HCT116 (cell line): Measurements from ENCODE around the gene SBNO2. TPM values are rescaled to one million over a fixed set of nuclear protein-coding genes. Genes with fewer than 3 reads are reported as not detected.

Source experiments
- ATAC-seq: fragments of 200-7000 bp; cut with Tn5 transposase; 2 replicates; pipeline ENCODE4 v1.9.1; 2020; ENCODE audit warnings: mild to moderate bottlenecking, moderate library complexity
- BruUV-seq: library from RNA; stranded (reverse); fragments of 400-500 nt; replicated peaks from 2 replicates; lab custom pipeline; 2021; lab: Mats Ljungman, UMichigan
- CTCF ChIA-PET: fragments of 300-600 bp; sonication (Branson Sonifier 250); formaldehyde crosslinking; loops from one replicate; lab custom pipeline; 2021; ENCODE audit warnings: antibody characterized with exemption; lab: Charles Lee
- POLR2A ChIA-PET: fragments of 300-600, 350-600 bp; sonication (Branson Sonifier 250); formaldehyde crosslinking; loops from one replicate; lab custom pipeline; 2021; ENCODE audit warnings: antibody characterized with exemption; lab: Charles Lee
- RAD21 ChIA-PET, 2 experiments: fragments of 300-600 bp; sonication (Branson Sonifier 250); formaldehyde crosslinking; loops; one replicate each; lab custom pipeline; 2023; ENCODE audit warnings: low total read pairs in 2 of 2; ENCODE audit not compliant: uncharacterized antibody in 2 of 2, unreplicated experiment in 2 of 2, low non-redundant PET in 1 of 2; lab: Charles Lee
- DNase-seq: peaks from one replicate; pipeline ENCODE4 v3.0.0-alpha.2; 2010; ENCODE audit warnings: low read depth, low spot score
- H2AFZ ChIP-seq: fragments of 200-600 bp; shearing (Covaris generic), sonication (generic); 2 replicates; pipeline ENCODE4 v1.6.1; 2017; ENCODE audit warnings: low read depth, mixed run types, mixed read lengths, antibody characterized with exemption, low read length; ENCODE audit not compliant: poor library complexity, severe bottlenecking
- H3K27ac ChIP-seq: 2 replicates; pipeline ENCODE4 v1.5.1; 2012; ENCODE audit warnings: low read depth, low read length
- H3K27me3 ChIP-seq: fragments of 200-600 bp; sonication (generic); 2 replicates; pipeline ENCODE4 v1.6.1; 2016; ENCODE audit warnings: mixed run types, low read length, mixed read lengths; ENCODE audit not compliant: insufficient read depth
- H3K36me3 ChIP-seq, 2 experiments: fragments of 200-500 bp in 1 of 2; fragments of 200-600 bp in 1 of 2; sonication (Bioruptor generic) in 1 of 2; sonication (generic) in 1 of 2; 2 replicates each; pipeline versions ENCODE4 v1.5.1 to v1.6.1; 2014 to 2016; ENCODE audit warnings: low read length in 2 of 2, inconsistent platforms in 1 of 2, mixed read lengths in 1 of 2, mixed run types in 1 of 2; ENCODE audit not compliant: insufficient read depth in 2 of 2, control insufficient read depth in 1 of 2
- H3K4me1 ChIP-seq, 2 experiments: fragments of 200-600 bp in 1 of 2; sonication (generic) in 1 of 2; 2 replicates each; pipeline versions ENCODE4 v1.5.1 to v1.6.1; 2012 to 2017; ENCODE audit warnings: low read length in 2 of 2, inconsistent platforms in 1 of 2, mild to moderate bottlenecking in 1 of 2, mixed read lengths in 1 of 2, mixed run types in 1 of 2, moderate library complexity in 1 of 2; ENCODE audit not compliant: insufficient read depth in 2 of 2, control insufficient read depth in 1 of 2
- H3K4me2 ChIP-seq: fragments of 200-600 bp; sonication (generic); 2 replicates; pipeline ENCODE4 v1.6.1; 2017; ENCODE audit warnings: mixed run types, low read length, mixed read lengths
- H3K4me3 ChIP-seq, 2 experiments: fragments of 200-600 bp in 1 of 2; sonication (generic) in 1 of 2; replicated peaks in 1 of 2; 2 replicates each; pipeline ENCODE4 v1.5.1; 2011 to 2016; ENCODE audit warnings: low read length in 2 of 2, control low read depth in 1 of 2, low read depth in 1 of 2, mild to moderate bottlenecking in 1 of 2, mixed read lengths in 1 of 2, mixed run types in 1 of 2
- H3K79me2 ChIP-seq: fragments of 200-600 bp; sonication (generic); 2 replicates; pipeline ENCODE4 v1.6.1; 2017; ENCODE audit warnings: mild to moderate bottlenecking, mixed run types, low read length, moderate library complexity, mixed read lengths; ENCODE audit not compliant: insufficient read depth
- H3K9ac ChIP-seq: fragments of 200-600 bp; sonication (generic); 2 replicates; pipeline ENCODE4 v1.6.1; 2016; ENCODE audit warnings: low read length, mixed read lengths
- H3K9me2 ChIP-seq: fragments of 200-600 bp; sonication (generic), shearing (Covaris generic); 2 replicates; pipeline ENCODE4 v1.6.1; 2017; ENCODE audit warnings: mixed run types, mild to moderate bottlenecking, moderate library complexity; ENCODE audit not compliant: insufficient read depth
- H3K9me3 ChIP-seq, 2 experiments: fragments of 200-500 bp in 1 of 2; fragments of 200-600 bp in 1 of 2; sonication (Bioruptor generic) in 1 of 2; sonication (generic) in 1 of 2; 2 replicates each; pipeline ENCODE4 v1.6.1; 2014 to 2017; ENCODE audit warnings: low read length in 2 of 2, mixed read lengths in 2 of 2, inconsistent platforms in 1 of 2, low read depth in 1 of 2, mild to moderate bottlenecking in 1 of 2, mixed run types in 1 of 2, moderate library complexity in 1 of 2; ENCODE audit not compliant: control insufficient read depth in 1 of 2, insufficient read depth in 1 of 2
- H4K20me1 ChIP-seq: fragments of 200-600 bp; sonication (generic), shearing (Covaris generic); 2 replicates; pipeline ENCODE4 v1.6.1; 2017; ENCODE audit warnings: mixed run types, mild to moderate bottlenecking, moderate library complexity; ENCODE audit not compliant: insufficient read depth
- EGR1 ChIP-seq: IDR thresholded peaks from 2 replicates; pipeline ENCODE4 v1.6.1; 2012; ENCODE audit warnings: low read depth
- ELF1 ChIP-seq: IDR thresholded peaks from 2 replicates; pipeline ENCODE4 v1.6.1; 2012; ENCODE audit warnings: low read depth, borderline replicate concordance
- FOSL1 ChIP-seq: IDR thresholded peaks from 2 replicates; pipeline ENCODE4 v1.6.1; 2012; ENCODE audit warnings: low read depth
- MAX ChIP-seq: IDR thresholded peaks from 2 replicates; pipeline ENCODE4 v1.6.1; 2012
- RAD21 ChIP-seq: IDR thresholded peaks from 2 replicates; pipeline ENCODE4 v1.6.1; 2012; ENCODE audit warnings: low read depth, mild to moderate bottlenecking
- REST ChIP-seq: IDR thresholded peaks from 2 replicates; pipeline ENCODE4 v1.6.1; 2012; ENCODE audit warnings: low read depth
- SIN3A ChIP-seq: IDR thresholded peaks from 2 replicates; pipeline ENCODE4 v1.6.1; 2012; ENCODE audit warnings: low read depth
- SRF ChIP-seq: IDR thresholded peaks from 2 replicates; pipeline ENCODE4 v1.6.1; 2012; ENCODE audit warnings: low read depth
- TCF7L2 ChIP-seq: IDR thresholded peaks from 2 replicates; pipeline ENCODE4 v1.7.0; 2011; ENCODE audit warnings: borderline replicate concordance, inconsistent platforms; ENCODE audit not compliant: insufficient read depth, insufficient read length; ENCODE audit errors: extremely low read depth
- ZBTB33 ChIP-seq: IDR thresholded peaks from 2 replicates; pipeline ENCODE4 v1.6.1; 2011; ENCODE audit warnings: mild to moderate bottlenecking, low read length, moderate library complexity; ENCODE audit not compliant: insufficient replicate concordance; ENCODE audit errors: extremely low read depth
- ZFX ChIP-seq: fragments of 450-650 bp; IDR thresholded peaks from 2 replicates; pipeline ENCODE4 v1.6.1; 2017
- ZNF274 ChIP-seq: fragments of 200-500 bp; sonication (Bioruptor generic); IDR thresholded peaks from 2 replicates; pipeline ENCODE4 v1.6.1; 2014; ENCODE audit warnings: mild to moderate bottlenecking, low read depth, low read length, inconsistent platforms
- intact Hi-C: fragments of 100-400 bp; cut with micrococcal nuclease; formaldehyde crosslinking; loops from 2 replicates; pipeline ENCODE4 v1.10.0; 2022
- total RNA-seq: library from RNA; stranded (reverse); gene quantifications from one replicate; pipeline ENCODE4 v1.2.1, GENCODE V29; 2021; ENCODE audit not compliant: unreplicated experiment

SBNO2 gene
- total RNA-seq, 1 experiment from 2014 or later: 66.4 TPM

DNA sequence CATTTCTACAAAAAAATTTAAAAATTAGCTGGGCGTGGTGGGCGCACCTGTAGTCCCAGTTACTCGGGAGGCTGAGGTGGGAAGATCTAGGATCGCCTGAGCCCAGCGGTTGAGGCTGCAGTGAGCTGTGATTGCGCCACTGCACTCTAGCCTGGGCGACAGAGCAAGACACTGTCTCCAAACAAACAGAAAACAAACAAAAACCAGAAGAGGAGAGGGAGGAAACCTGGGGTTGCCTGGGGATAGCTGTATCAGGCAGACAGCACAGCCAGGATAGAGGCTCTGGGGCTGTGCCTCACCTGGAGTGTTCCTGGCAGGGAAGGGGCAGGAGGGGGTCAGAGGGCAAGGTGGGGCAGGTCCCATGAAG, 76.3 kb downstream of the SBNO2 start:
- ATAC-seq (no peak), DNase-seq (no peak)
- Histone ChIP-seq H3K9ac (no peak overlapping the region), H2AFZ (no peak overlapping the region), H3K9me3 (peaks cover 0 to 4% of the 10 kb centered on the region in 2 experiments; a peak in 1 of 4 replicates), H3K79me2 (peaks cover 25% of the 10 kb centered on the region), H3K36me3 (peaks cover 6 to 15% of the 10 kb centered on the region in 2 experiments; a peak in 3 of 4 replicates), H3K27ac (no peak overlapping the region; the same call in 1 of the 2 replicates), H3K4me3 (no peak overlapping the region), H4K20me1 (no peaks in the 10 kb centered on the region; the same call in 1 of the 2 replicates), H3K4me1 (peaks cover 33 to 65% of the 10 kb centered on the region in 2 experiments), H3K27me3 (no peaks in the 10 kb centered on the region), H3K9me2 (no peaks in the 10 kb centered on the region)
- intact Hi-C loops: no loop called here
- ChIA-PET RAD21 (no interaction called here), CTCF (no interaction called here), POLR2A (no interaction called here)
- BruUV-seq: no TSS peak
- TF ChIP-seq MAX: no peak
- TF ChIP-seq ELF1: no peak
- TF ChIP-seq EGR1: no peak
- TF ChIP-seq ZFX: no peak
- TF ChIP-seq SIN3A: no peak
- no peak for TF ChIP-seq ZBTB33
- no peak for TF ChIP-seq SRF
- TF ChIP-seq RAD21: no peak
- no peak for TF ChIP-seq FOSL1
- TF ChIP-seq REST: no peak
- no peak for TF ChIP-seq ZNF274
- TF ChIP-seq TCF7L2: no peak
- TF ChIP-seq, all 23 proteins: peak for 0
- H3K4me2 ChIP-seq: no peak overlapping the region
